H1 (cell line): ENCODE data around the gene CHAT.

ENCODE experiments used
- CEBPB ChIP-seq: IDR thresholded peaks from 2 replicates; pipeline ENCODE4 v1.6.1; 2012; ENCODE audit warnings: low read depth, low read length
- CTCF ChIP-seq, 3 experiments: IDR thresholded peaks; 1 replicate in 2 of 3; 2 replicates in 1 of 3; pipeline versions ENCODE4 v1.5.1 to v1.6.1; 2011; ENCODE audit warnings: low read length in 3 of 3, mild to moderate bottlenecking in 3 of 3, inconsistent platforms in 2 of 3, low read depth in 1 of 3, moderate library complexity in 1 of 3; ENCODE audit not compliant: insufficient read depth in 1 of 3; ENCODE audit errors: control extremely low read depth in 1 of 3
- EZH2 ChIP-seq: fragments of 200-600 bp; sonication (generic); IDR thresholded peaks from 2 replicates; pipeline ENCODE4 v1.7.1; 2012; ENCODE audit warnings: low read depth, mild to moderate bottlenecking, moderate library complexity, low read length, inconsistent platforms; ENCODE audit not compliant: severe bottlenecking
- HDAC2 ChIP-seq, 2 experiments: fragments of 300-600 bp in 1 of 2; sonication (generic) in 1 of 2; IDR thresholded peaks; 2 replicates each; pipeline ENCODE4 v1.6.1; 2011 to 2012; ENCODE audit warnings: low read depth in 2 of 2, low read length in 2 of 2, mild to moderate bottlenecking in 2 of 2, moderate library complexity in 2 of 2, borderline replicate concordance in 1 of 2, inconsistent platforms in 1 of 2
- KDM1A ChIP-seq: fragments of 200-600, 300-600 bp; sonication (generic); IDR thresholded peaks from 2 replicates; pipeline ENCODE4 v1.7.1; 2016; ENCODE audit warnings: mild to moderate bottlenecking, low read length, borderline replicate concordance
- NRF1 ChIP-seq: IDR thresholded peaks from 2 replicates; pipeline ENCODE4 v1.6.1; 2011; ENCODE audit warnings: mild to moderate bottlenecking, low read depth, low read length, improper control_type of control experiment
- POLR2A ChIP-seq, 2 experiments: IDR thresholded peaks; 1 replicate in 1 of 2; 2 replicates in 1 of 2; pipeline ENCODE4 v1.6.1; 2011; ENCODE audit warnings: low read depth in 2 of 2, low read length in 2 of 2, mild to moderate bottlenecking in 2 of 2; ENCODE audit errors: control extremely low read depth in 1 of 2
- RAD21 ChIP-seq, 2 experiments: IDR thresholded peaks in 1 of 2; conservative IDR thresholded peaks in 1 of 2; 2 replicates each; pipeline ENCODE4 v1.6.1; 2011; ENCODE audit warnings: low read depth in 2 of 2, low read length in 2 of 2, improper control_type of control experiment in 1 of 2, inconsistent platforms in 1 of 2, mild to moderate bottlenecking in 1 of 2, moderate library complexity in 1 of 2

GRCh38 chr10:49678827-49679479 is 65.1 kb downstream of the CHAT start:
- no peak for TF ChIP-seq HDAC2 (IDR thresholded peaks at IDR 0.05; ENCODE audit: borderline replicate concordance in 1 of 2, low read depth in 2 of 2, low read length in 2 of 2)
- no peak for TF ChIP-seq CTCF (IDR thresholded peaks at IDR 0.05; ENCODE audit: control extremely low read depth in 1 of 3, insufficient read depth in 1 of 3, low read depth in 1 of 3, low read length in 3 of 3)
- no peak for TF ChIP-seq RAD21 (IDR thresholded peaks at IDR 0.05 in 1 of 2, conservative IDR thresholded peaks at IDR 0.05 in 1 of 2; ENCODE audit: low read depth in 2 of 2, low read length in 2 of 2)
- no peak for TF ChIP-seq POLR2A (IDR thresholded peaks at IDR 0.05; ENCODE audit: control extremely low read depth in 1 of 2, low read depth in 2 of 2, low read length in 2 of 2)
- no peak for TF ChIP-seq KDM1A
- peak; percentile 49 for TF ChIP-seq EZH2
- TF ChIP-seq NRF1, result no peak
- no peak for TF ChIP-seq CEBPB
